Measurements from ENCODE around the gene VRTN. TPM values are rescaled to one million over a fixed set of nuclear protein-coding genes. Genes with fewer than 3 reads are reported as not detected.
A peak's percentile ranks its signal among the peaks of the same experiment; 100 is the strongest.

The VRTN gene
- total and polyA plus RNA-seq, 2 of the 13 experiments (the other 11 are each of a cell fraction or from before 2014, with no cell fraction given), result not detected

DNA sequence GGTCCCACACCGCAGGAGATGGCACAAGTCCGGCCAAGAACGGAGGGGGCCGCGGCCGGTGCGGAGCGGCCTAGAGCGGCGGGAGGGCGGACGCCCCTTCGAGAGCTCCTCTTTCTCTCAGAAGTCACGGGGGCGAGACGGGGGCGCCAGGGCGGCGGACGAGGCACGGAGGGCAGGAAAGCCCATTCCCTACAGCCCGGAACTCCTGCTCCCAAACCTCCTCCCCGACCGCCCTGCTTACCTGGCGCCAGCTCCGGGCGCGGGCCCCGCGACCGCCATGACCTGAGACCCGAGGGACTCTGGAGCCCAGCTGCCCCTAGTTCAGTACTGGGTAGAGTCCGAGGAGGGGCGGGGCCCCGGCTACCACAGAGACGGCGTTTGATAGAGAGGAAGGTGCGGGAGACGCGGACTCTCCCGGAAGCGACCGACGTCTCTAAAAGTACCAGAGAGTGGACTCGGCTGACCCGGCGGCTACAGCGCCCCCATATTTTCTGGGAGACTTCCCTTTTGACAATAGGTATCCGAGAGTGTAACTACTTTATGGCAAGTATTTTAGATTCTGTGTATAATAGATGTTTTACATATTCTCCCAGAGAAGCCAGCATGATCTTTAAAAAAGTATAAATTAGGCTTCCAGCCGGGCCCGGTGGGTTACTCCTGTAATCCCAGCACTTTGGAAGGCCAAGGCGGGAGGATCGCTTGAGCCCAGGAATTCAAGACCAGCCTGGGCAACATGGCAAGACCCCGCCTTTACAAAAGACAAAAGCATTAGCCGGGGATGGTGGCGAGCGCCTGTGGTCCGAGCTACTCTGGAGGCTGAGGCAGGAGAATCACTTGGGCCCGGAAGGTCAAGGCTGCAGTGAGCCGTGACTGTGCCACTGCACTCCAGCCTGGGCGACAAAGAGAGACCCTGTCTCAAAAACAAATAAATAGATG, 45.4 kb upstream of the VRTN start, which contains the start of gene ABCD4 (continued):
- TF ChIP-seq SYNCRIP (IDR thresholded peaks at IDR 0.05; ENCODE audit: insufficient read depth, low read depth, low read length), result no peak
- TF ChIP-seq RNF2 (conservative IDR thresholded peaks at IDR 0.05; ENCODE audit: low read depth), result no peak
- peak; percentile 95 for TF ChIP-seq GABPB1 (CRISPR knock-in tag; IDR thresholded peaks at IDR 0.05)
- TF ChIP-seq, protein P1, sequence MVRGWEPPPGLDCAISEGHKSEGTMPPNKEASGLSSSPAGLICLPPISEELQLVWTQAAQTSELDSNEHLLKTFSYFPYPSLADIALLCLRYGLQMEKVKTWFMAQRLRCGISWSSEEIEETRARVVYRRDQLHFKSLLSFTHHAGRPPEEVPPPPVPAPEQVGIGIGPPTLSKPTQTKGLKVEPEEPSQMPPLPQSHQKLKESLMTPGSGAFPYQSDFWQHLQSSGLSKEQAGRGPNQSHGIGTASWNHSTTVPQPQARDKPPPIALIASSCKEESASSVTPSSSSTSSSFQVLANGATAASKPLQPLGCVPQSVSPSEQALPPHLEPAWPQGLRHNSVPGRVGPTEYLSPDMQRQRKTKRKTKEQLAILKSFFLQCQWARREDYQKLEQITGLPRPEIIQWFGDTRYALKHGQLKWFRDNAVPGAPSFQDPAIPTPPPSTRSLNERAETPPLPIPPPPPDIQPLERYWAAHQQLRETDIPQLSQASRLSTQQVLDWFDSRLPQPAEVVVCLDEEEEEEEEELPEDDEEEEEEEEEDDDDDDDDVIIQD (CRISPR knock-in tag; IDR thresholded peaks at IDR 0.05; ENCODE audit: low read depth), result peak; percentile 62
- TF ChIP-seq TCF12 (IDR thresholded peaks at IDR 0.05), result no peak
- TF ChIP-seq TCF12 (CRISPR knock-in tag; IDR thresholded peaks at IDR 0.05), result peak; percentile 53; the same call in 1 of the 2 replicates
- peak; percentile 9; the same call in 1 of the 2 replicates for TF ChIP-seq ZNF335 (CRISPR knock-in tag; IDR thresholded peaks at IDR 0.05)
- TF ChIP-seq ZNF329 (CRISPR knock-in tag; IDR thresholded peaks at IDR 0.05; ENCODE audit: low read depth), result no peak
- TF ChIP-seq ZBTB8A (CRISPR knock-in tag; IDR thresholded peaks at IDR 0.05; ENCODE audit: borderline replicate concordance, low read depth), result no peak
- TF ChIP-seq, protein P2, sequence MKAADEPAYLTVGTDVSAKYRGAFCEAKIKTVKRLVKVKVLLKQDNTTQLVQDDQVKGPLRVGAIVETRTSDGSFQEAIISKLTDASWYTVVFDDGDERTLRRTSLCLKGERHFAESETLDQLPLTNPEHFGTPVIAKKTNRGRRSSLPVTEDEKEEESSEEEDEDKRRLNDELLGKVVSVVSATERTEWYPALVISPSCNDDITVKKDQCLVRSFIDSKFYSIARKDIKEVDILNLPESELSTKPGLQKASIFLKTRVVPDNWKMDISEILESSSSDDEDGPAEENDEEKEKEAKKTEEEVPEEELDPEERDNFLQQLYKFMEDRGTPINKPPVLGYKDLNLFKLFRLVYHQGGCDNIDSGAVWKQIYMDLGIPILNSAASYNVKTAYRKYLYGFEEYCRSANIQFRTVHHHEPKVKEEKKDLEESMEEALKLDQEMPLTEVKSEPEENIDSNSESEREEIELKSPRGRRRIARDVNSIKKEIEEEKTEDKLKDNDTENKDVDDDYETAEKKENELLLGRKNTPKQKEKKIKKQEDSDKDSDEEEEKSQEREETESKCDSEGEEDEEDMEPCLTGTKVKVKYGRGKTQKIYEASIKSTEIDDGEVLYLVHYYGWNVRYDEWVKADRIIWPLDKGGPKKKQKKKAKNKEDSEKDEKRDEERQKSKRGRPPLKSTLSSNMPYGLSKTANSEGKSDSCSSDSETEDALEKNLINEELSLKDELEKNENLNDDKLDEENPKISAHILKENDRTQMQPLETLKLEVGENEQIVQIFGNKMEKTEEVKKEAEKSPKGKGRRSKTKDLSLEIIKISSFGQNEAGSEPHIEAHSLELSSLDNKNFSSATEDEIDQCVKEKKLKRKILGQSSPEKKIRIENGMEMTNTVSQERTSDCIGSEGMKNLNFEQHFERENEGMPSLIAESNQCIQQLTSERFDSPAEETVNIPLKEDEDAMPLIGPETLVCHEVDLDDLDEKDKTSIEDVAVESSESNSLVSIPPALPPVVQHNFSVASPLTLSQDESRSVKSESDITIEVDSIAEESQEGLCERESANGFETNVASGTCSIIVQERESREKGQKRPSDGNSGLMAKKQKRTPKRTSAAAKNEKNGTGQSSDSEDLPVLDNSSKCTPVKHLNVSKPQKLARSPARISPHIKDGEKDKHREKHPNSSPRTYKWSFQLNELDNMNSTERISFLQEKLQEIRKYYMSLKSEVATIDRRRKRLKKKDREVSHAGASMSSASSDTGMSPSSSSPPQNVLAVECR (CRISPR knock-in tag; IDR thresholded peaks at IDR 0.05; ENCODE audit: borderline replicate concordance), result peak; percentile 89
- TF ChIP-seq ZNF44 (CRISPR knock-in tag; IDR thresholded peaks at IDR 0.05), result no peak
- no peak for TF ChIP-seq CEBPB (IDR thresholded peaks at IDR 0.05; ENCODE audit: borderline replicate concordance, low read depth, low read length)
- TF ChIP-seq, protein P3, sequence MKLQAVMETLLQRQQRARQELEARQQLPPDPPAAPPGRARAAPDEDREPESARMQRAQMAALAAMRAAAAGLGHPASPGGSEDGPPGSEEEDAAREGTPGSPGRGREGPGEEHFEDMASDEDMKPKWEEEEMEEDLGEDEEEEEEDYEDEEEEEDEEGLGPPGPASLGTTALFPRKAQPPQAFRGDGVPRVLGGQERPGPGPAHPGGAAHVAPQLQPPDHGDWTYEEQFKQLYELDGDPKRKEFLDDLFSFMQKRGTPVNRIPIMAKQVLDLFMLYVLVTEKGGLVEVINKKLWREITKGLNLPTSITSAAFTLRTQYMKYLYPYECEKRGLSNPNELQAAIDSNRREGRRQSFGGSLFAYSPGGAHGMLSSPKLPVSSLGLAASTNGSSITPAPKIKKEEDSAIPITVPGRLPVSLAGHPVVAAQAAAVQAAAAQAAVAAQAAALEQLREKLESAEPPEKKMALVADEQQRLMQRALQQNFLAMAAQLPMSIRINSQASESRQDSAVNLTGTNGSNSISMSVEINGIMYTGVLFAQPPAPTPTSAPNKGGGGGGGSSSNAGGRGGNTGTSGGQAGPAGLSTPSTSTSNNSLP (IDR thresholded peaks at IDR 0.05; ENCODE audit: low read depth, low read length), result peak; percentile 14; the same call in 1 of the 2 replicates
- TF ChIP-seq KLF12 (CRISPR knock-in tag; IDR thresholded peaks at IDR 0.05; ENCODE audit: borderline replicate concordance), result peak; percentile 76; the same call in 1 of the 2 replicates
- TF ChIP-seq, protein P4, sequence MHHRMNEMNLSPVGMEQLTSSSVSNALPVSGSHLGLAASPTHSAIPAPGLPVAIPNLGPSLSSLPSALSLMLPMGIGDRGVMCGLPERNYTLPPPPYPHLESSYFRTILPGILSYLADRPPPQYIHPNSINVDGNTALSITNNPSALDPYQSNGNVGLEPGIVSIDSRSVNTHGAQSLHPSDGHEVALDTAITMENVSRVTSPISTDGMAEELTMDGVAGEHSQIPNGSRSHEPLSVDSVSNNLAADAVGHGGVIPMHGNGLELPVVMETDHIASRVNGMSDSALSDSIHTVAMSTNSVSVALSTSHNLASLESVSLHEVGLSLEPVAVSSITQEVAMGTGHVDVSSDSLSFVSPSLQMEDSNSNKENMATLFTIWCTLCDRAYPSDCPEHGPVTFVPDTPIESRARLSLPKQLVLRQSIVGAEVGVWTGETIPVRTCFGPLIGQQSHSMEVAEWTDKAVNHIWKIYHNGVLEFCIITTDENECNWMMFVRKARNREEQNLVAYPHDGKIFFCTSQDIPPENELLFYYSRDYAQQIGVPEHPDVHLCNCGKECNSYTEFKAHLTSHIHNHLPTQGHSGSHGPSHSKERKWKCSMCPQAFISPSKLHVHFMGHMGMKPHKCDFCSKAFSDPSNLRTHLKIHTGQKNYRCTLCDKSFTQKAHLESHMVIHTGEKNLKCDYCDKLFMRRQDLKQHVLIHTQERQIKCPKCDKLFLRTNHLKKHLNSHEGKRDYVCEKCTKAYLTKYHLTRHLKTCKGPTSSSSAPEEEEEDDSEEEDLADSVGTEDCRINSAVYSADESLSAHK (CRISPR knock-in tag; IDR thresholded peaks at IDR 0.05; ENCODE audit: borderline replicate concordance), result no peak
- peak; percentile 50; the same call in 1 of the 2 replicates for TF ChIP-seq TBX2 (CRISPR knock-in tag; IDR thresholded peaks at IDR 0.05; ENCODE audit: borderline replicate concordance)

Measured in HepG2 (cell line).